ENCODE results near the gene TMEM92.
"Not testable (repeated sequence)": the region's sequence is repeated elsewhere in the genome, so short reads cannot be mapped to it uniquely, and the experiment has no call there.

Gene TMEM92

GRCh38 chr17:50283714-50284113 is 9.4 kb downstream of the TMEM92 start:
- H3K4me3 ChIP-seq (ENCODE audit: low read length in 2 of 2), result no peak overlapping the region
- no peaks in the 10 kb centered on the region for H3K9me3 ChIP-seq (ENCODE audit: control insufficient read depth in 2 of 2, low read length in 2 of 2)
- H3K36me3 ChIP-seq (ENCODE audit: control insufficient read depth in 2 of 2, insufficient read depth in 2 of 2, low read length in 2 of 2), result no peaks in the 10 kb centered on the region
- no peak overlapping the region for H3K27ac ChIP-seq (ENCODE audit: low read depth in 2 of 2, low read length in 2 of 2)
- H3K27me3 ChIP-seq (ENCODE audit: control insufficient read depth in 2 of 2, insufficient read depth in 2 of 2, low read length in 2 of 2), result peaks cover 2 to 3% of the 10 kb centered on the region in 2 donors
- H3K9ac ChIP-seq (ENCODE audit: low read depth in 1 of 2, low read length in 2 of 2), result no peak overlapping the region
- H3K4me1 ChIP-seq (ENCODE audit: control insufficient read depth in 2 of 2, insufficient read depth in 2 of 2, low read length in 2 of 2), result peaks cover 5 to 8% of the 10 kb centered on the region in 2 donors

DNA sequence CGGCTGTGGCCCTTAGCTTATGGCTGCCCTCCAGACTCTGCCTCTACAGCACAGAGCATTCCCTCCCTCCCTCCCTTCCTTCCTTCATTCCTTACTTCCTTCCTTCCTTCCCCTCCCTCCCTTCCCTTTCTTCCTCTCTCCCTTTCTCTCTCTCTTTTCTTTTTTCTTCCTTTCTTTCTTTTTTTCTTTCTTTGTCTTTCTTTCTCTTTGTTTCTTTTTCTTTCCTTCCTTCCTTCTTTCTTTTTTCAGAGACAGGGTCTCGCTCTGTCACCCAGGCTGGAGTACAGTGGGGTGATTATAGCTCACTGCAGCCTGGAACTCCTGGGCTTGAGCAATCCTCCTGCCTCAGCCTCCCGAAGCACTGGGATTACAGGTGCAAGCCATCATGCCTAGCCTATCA is 11.7 kb downstream of the TMEM92 start:
- H3K9ac ChIP-seq (ENCODE audit: low read depth in 1 of 2, low read length in 2 of 2), result no peak overlapping the region
- no peak overlapping the region for H3K27ac ChIP-seq (ENCODE audit: low read depth in 2 of 2, low read length in 2 of 2)
- H3K4me3 ChIP-seq (ENCODE audit: low read length in 2 of 2), result no peak overlapping the region
- no peaks in the 10 kb centered on the region for H3K36me3 ChIP-seq (ENCODE audit: control insufficient read depth in 2 of 2, insufficient read depth in 2 of 2, low read length in 2 of 2)
- H3K4me1 ChIP-seq (ENCODE audit: control insufficient read depth in 2 of 2, insufficient read depth in 2 of 2, low read length in 2 of 2), result peaks cover 8 to 18% of the 10 kb centered on the region in 2 donors
- no peaks in the 10 kb centered on the region for H3K9me3 ChIP-seq (ENCODE audit: control insufficient read depth in 2 of 2, low read length in 2 of 2)
- peaks cover 2% of the 10 kb centered on the region in 2 donors for H3K27me3 ChIP-seq (ENCODE audit: control insufficient read depth in 2 of 2, insufficient read depth in 2 of 2, low read length in 2 of 2)

GRCh38 chr17:50287302-50287701 is 13.0 kb downstream of the TMEM92 start:
- H3K27me3 ChIP-seq (ENCODE audit: control insufficient read depth in 2 of 2, insufficient read depth in 2 of 2, low read length in 2 of 2); H3K9me3 ChIP-seq (ENCODE audit: control insufficient read depth in 2 of 2, low read length in 2 of 2); H3K36me3 ChIP-seq (ENCODE audit: control insufficient read depth in 2 of 2, insufficient read depth in 2 of 2, low read length in 2 of 2); H3K27ac ChIP-seq (ENCODE audit: low read depth in 2 of 2, low read length in 2 of 2); H3K9ac ChIP-seq (ENCODE audit: low read depth in 1 of 2, low read length in 2 of 2); H3K4me3 ChIP-seq (ENCODE audit: low read length in 2 of 2): not testable (repeated sequence)
- H3K4me1 ChIP-seq (ENCODE audit: control insufficient read depth in 2 of 2, insufficient read depth in 2 of 2, low read length in 2 of 2), result peaks cover 8 to 18% of the 10 kb centered on the region in 2 donors

GRCh38 chr17:50288306-50288705 is 14.0 kb downstream of the TMEM92 start:
- H3K27ac ChIP-seq (ENCODE audit: low read depth in 2 of 2, low read length in 2 of 2), result no peak overlapping the region
- no peak overlapping the region for H3K4me3 ChIP-seq (ENCODE audit: low read length in 2 of 2)

DNA sequence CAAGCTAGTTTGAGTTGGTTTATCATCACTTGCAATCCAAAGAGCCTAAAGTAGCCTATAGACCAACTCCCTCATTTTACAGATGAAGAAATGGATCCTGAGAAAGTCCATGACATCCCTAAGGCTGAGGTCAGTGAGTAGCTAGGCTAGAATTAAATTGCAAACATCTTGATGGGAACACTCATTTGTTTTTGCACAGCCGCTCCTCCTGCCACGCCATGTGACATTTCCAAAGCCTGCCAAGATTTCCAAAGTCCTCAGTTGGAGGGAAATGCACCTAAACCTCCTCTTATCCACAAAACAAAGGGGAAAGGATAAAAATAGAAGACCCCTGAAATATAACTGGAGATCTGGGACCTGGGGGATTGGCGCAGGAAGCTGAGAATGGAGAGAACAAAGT is 15.0 kb downstream of the TMEM92 start:
- H3K9me3 ChIP-seq (ENCODE audit: control insufficient read depth in 2 of 2, low read length in 2 of 2), result no peaks in the 10 kb centered on the region
- H3K9ac ChIP-seq (ENCODE audit: low read depth in 1 of 2, low read length in 2 of 2), result no peak overlapping the region
- peaks cover 8 to 18% of the 10 kb centered on the region in 2 donors for H3K4me1 ChIP-seq (ENCODE audit: control insufficient read depth in 2 of 2, insufficient read depth in 2 of 2, low read length in 2 of 2)
- H3K27me3 ChIP-seq (ENCODE audit: control insufficient read depth in 2 of 2, insufficient read depth in 2 of 2, low read length in 2 of 2), result peaks cover 0 to 2% of the 10 kb centered on the region in 2 donors
- H3K36me3 ChIP-seq (ENCODE audit: control insufficient read depth in 2 of 2, insufficient read depth in 2 of 2, low read length in 2 of 2), result no peaks in the 10 kb centered on the region
- H3K27ac ChIP-seq (ENCODE audit: low read depth in 2 of 2, low read length in 2 of 2), result peak overlapping the region; percentile 69 to 78
- no peak overlapping the region for H3K4me3 ChIP-seq (ENCODE audit: low read length in 2 of 2)

More at GRCh38 chr17:50288306-50288705, 14.0 kb downstream of the TMEM92 start:
- no peaks in the 10 kb centered on the region for H3K36me3 ChIP-seq (ENCODE audit: control insufficient read depth in 2 of 2, insufficient read depth in 2 of 2, low read length in 2 of 2)
- peaks cover 8 to 18% of the 10 kb centered on the region in 2 donors for H3K4me1 ChIP-seq (ENCODE audit: control insufficient read depth in 2 of 2, insufficient read depth in 2 of 2, low read length in 2 of 2)
- no peaks in the 10 kb centered on the region for H3K9me3 ChIP-seq (ENCODE audit: control insufficient read depth in 2 of 2, low read length in 2 of 2)
- H3K27me3 ChIP-seq (ENCODE audit: control insufficient read depth in 2 of 2, insufficient read depth in 2 of 2, low read length in 2 of 2), result peaks cover 0 to 2% of the 10 kb centered on the region in 2 donors
- H3K9ac ChIP-seq (ENCODE audit: low read depth in 1 of 2, low read length in 2 of 2), result no peak overlapping the region

DNA sequence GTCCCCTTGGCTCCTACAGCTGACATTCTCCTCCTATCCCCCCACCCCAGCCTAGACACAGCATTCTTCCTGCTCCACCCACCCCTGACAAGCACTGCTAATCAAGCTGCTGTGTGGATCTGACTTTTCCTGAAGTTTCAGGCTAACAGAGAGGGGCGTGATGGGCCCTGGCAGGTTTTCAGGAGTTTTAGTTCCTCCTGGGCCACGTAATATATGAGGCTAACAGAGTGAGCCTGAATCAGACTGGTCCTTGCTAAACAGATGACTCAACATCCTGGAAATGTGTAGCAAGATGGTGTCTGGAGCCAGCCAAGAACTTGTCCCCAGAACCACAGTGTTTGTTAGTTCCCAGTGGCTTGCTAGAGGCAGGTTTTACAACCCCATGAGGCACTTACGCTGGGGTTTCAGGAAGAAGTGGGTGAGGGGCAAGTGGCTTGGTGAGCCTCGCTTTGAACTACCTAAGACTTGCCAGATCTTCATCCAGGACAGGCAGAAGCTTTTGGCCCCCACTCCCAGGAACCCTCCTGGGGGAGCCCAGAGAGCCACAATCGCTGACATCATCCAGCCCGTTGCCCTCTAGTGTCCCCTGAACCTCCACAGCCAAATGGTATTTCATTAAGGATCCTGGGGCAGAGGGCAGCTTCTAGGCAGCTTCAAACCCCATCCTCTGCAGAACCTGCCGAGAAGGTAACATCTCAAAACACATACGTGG is 15.9 kb downstream of the TMEM92 start:
- Histone ChIP-seq H3K4me3 (ENCODE audit: low read length in 2 of 2) (no peak overlapping the region), H3K9me3 (ENCODE audit: control insufficient read depth in 2 of 2, low read length in 2 of 2) (no peaks in the 10 kb centered on the region), H3K36me3 (ENCODE audit: control insufficient read depth in 2 of 2, insufficient read depth in 2 of 2, low read length in 2 of 2) (no peaks in the 10 kb centered on the region), H3K4me1 (ENCODE audit: control insufficient read depth in 2 of 2, insufficient read depth in 2 of 2, low read length in 2 of 2) (peaks cover 8 to 18% of the 10 kb centered on the region in 2 donors), H3K9ac (ENCODE audit: low read depth in 1 of 2, low read length in 2 of 2) (peak overlapping the region in 1 of 2 donors; percentile 9), H3K27ac (ENCODE audit: low read depth in 2 of 2, low read length in 2 of 2) (peak overlapping the region; percentile 69 to 78), H3K27me3 (ENCODE audit: control insufficient read depth in 2 of 2, insufficient read depth in 2 of 2, low read length in 2 of 2) (peaks cover 0 to under 1% of the 10 kb centered on the region in 2 donors)

DNA sequence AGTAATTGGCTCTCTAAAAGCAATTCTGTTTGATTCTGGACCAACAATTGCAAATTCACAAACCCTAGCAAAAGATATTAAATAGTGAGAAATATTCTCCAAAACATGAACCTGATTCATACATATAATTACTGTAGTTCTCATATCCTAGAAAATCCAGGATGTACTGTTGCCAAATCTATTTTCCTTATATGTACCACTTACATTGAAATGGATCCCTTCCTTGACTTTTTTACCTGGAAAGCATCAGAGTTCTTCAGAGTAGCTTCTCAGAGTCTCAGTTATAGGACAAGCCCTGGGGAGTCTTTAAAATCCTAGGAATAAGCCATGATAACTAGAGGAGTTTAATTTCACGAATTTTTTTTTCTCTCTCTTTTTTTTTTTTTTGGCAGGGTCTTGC is 16.7 kb downstream of the TMEM92 start:
- no peaks in the 10 kb centered on the region for H3K27me3 ChIP-seq (ENCODE audit: control insufficient read depth in 2 of 2, insufficient read depth in 2 of 2, low read length in 2 of 2)
- H3K4me3 ChIP-seq (ENCODE audit: low read length in 2 of 2), result no peak overlapping the region
- peaks cover 8 to 18% of the 10 kb centered on the region in 2 donors for H3K4me1 ChIP-seq (ENCODE audit: control insufficient read depth in 2 of 2, insufficient read depth in 2 of 2, low read length in 2 of 2)
- no peak overlapping the region for H3K9ac ChIP-seq (ENCODE audit: low read depth in 1 of 2, low read length in 2 of 2)
- H3K27ac ChIP-seq (ENCODE audit: low read depth in 2 of 2, low read length in 2 of 2), result peak overlapping the region in 1 of 2 donors; percentile 69
- no peaks in the 10 kb centered on the region for H3K36me3 ChIP-seq (ENCODE audit: control insufficient read depth in 2 of 2, insufficient read depth in 2 of 2, low read length in 2 of 2)
- no peaks in the 10 kb centered on the region for H3K9me3 ChIP-seq (ENCODE audit: control insufficient read depth in 2 of 2, low read length in 2 of 2)

DNA sequence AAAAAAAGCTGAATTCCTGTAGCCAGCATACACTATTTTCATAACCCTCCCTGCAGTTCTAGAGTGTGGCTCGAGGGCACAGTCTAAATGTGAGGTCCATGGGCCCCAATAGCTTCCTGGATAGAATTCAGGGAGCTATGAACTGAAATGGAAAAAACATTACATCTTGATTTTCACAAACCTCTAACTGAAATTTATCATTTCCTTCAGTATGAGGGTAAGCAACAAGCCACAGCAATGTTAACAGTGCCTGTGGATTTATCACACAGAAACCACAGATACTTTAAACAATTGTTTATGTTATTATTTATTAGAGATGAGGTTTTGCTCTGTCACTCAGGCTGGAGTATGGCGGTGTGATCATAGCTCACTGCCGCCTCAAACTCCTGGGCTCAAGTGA is 18.2 kb downstream of the TMEM92 start:
- no peak overlapping the region for H3K4me3 ChIP-seq (ENCODE audit: low read length in 2 of 2)

GRCh38 chr17:50295021-50295420 is 20.8 kb downstream of the TMEM92 start:
- Histone ChIP-seq H3K27me3 (ENCODE audit: control insufficient read depth in 2 of 2, insufficient read depth in 2 of 2, low read length in 2 of 2) (no peaks in the 10 kb centered on the region), H3K9ac (ENCODE audit: low read depth in 1 of 2, low read length in 2 of 2) (no peak overlapping the region), H3K9me3 (ENCODE audit: control insufficient read depth in 2 of 2, low read length in 2 of 2) (no peaks in the 10 kb centered on the region), H3K27ac (ENCODE audit: low read depth in 2 of 2, low read length in 2 of 2) (no peak overlapping the region), H3K36me3 (ENCODE audit: control insufficient read depth in 2 of 2, insufficient read depth in 2 of 2, low read length in 2 of 2) (no peaks in the 10 kb centered on the region), H3K4me3 (ENCODE audit: low read length in 2 of 2) (no peak overlapping the region), H3K4me1 (ENCODE audit: control insufficient read depth in 2 of 2, insufficient read depth in 2 of 2, low read length in 2 of 2) (peaks cover 3 to 7% of the 10 kb centered on the region in 2 donors)

More for the DNA sequence above, 18.2 kb downstream of the TMEM92 start:
- Histone ChIP-seq H3K4me1 (ENCODE audit: control insufficient read depth in 2 of 2, insufficient read depth in 2 of 2, low read length in 2 of 2) (peaks cover 8 to 18% of the 10 kb centered on the region in 2 donors), H3K27ac (ENCODE audit: low read depth in 2 of 2, low read length in 2 of 2) (no peak overlapping the region), H3K36me3 (ENCODE audit: control insufficient read depth in 2 of 2, insufficient read depth in 2 of 2, low read length in 2 of 2) (no peaks in the 10 kb centered on the region), H3K9me3 (ENCODE audit: control insufficient read depth in 2 of 2, low read length in 2 of 2) (no peaks in the 10 kb centered on the region), H3K27me3 (ENCODE audit: control insufficient read depth in 2 of 2, insufficient read depth in 2 of 2, low read length in 2 of 2) (no peaks in the 10 kb centered on the region), H3K9ac (ENCODE audit: low read depth in 1 of 2, low read length in 2 of 2) (no peak overlapping the region)

DNA sequence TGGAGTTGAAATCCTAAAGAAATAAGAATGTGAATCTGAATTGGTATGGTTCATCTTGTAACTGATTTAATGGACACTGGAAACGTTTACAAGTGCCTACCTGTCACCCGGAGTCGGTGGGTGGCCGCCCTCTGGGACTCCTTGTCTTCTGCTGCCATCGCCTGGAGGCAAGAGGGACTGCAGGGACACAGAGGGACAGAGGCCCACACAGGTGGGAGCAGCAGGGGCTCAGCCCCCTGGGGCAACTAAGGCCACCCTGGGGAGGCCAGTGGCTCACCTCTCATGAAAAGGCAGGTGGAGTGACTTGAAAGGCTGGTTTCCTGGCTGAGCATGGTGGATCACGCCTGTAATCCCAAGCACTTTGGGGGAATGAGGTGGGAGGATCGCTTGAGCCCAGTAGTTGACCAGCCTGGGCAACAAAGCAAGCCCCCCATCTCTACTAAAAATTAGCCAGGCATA is 23.2 kb downstream of the TMEM92 start:
- Histone ChIP-seq H3K36me3 (ENCODE audit: control insufficient read depth in 2 of 2, insufficient read depth in 2 of 2, low read length in 2 of 2) (no peaks in the 10 kb centered on the region), H3K9me3 (ENCODE audit: control insufficient read depth in 2 of 2, low read length in 2 of 2) (no peaks in the 10 kb centered on the region), H3K9ac (ENCODE audit: low read depth in 1 of 2, low read length in 2 of 2) (no peak overlapping the region), H3K4me3 (ENCODE audit: low read length in 2 of 2) (no peak overlapping the region), H3K27ac (ENCODE audit: low read depth in 2 of 2, low read length in 2 of 2) (no peak overlapping the region), H3K4me1 (ENCODE audit: control insufficient read depth in 2 of 2, insufficient read depth in 2 of 2, low read length in 2 of 2) (peaks cover 3 to 4% of the 10 kb centered on the region in 2 donors), H3K27me3 (ENCODE audit: control insufficient read depth in 2 of 2, insufficient read depth in 2 of 2, low read length in 2 of 2) (no peaks in the 10 kb centered on the region)
